HG02759 (cell line): ENCODE results near the gene WDR48.

ENCODE experiments used
- ATAC-seq: cut with Tn5 transposase; IDR thresholded peaks from one replicate; pipeline ENCODE4 v1.9.1; 2021; ENCODE audit warnings: mild to moderate bottlenecking, moderate library complexity; ENCODE audit not compliant: unreplicated experiment

Gene WDR48

DNA sequence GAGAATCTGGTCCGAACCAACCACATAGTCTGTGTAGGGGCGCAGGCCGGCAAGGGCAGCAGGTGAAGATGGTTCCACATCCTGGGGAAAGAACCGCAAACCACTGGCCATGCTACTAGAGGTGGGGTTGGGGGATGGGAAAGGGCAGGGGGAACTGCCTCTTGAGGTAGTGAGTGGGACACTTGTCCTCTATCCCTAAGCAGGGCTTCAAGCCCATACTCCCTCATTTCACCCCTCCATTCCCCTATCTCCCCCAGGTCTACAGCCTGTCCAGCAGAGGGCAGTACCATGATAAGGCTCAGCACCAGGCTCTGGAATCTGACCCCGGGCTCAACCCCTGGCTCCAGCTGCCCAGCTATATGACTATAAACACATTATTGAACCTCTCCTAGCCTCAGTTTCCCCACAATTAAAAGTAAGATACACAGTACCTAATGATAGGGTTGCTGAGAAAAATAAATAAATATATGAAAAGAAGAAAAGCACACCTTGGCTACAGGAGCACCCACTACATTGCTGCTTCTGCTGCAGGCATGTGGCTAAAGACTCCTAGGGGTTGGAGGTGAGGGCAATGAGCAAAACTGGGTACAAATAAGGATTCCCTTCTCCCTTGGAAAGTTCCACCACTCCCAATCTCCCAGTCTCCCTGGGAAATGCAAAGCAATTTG is 49.3 kb downstream of the WDR48 start:
- ATAC-seq: peak; percentile 79

DNA sequence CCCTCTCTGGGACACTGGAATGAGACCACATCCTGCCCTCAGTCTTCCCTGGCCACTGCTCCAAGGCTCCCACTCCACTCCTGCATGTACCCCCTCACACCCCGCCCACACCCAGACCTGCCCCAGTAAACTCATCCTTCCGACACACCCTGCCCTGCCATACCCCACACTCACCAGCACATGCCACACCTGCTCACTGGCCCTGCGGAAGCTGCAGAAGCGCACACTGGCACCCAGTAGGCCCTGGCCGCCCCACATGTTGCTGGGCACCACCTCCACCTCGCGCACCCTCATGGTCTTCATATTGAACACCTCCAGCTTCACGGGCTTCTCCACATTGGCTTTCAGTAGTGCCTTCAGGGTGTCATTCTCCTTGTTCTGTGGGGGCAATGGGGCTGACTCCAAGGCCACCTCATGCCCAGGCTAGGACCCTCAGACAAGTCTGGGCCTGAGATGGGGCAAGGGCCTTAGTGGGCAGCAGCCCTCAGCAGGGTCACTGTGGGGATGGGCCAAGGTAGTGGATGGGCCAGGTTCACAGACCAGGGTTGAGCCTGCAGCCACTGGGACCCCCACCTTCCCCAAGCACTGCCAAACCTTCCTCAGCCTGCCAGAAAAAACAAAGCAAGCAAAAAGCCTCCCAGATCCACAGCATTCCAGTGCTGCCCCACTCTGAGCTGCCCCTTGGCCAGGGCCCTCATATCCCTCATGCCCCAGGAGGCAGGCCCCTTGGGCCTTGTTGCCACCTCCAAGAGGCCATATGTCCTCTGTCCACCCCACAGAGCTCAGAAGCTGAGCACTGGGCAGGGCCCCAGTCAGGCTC is 50.9 kb downstream of the WDR48 start:
- ATAC-seq: no peak

DNA sequence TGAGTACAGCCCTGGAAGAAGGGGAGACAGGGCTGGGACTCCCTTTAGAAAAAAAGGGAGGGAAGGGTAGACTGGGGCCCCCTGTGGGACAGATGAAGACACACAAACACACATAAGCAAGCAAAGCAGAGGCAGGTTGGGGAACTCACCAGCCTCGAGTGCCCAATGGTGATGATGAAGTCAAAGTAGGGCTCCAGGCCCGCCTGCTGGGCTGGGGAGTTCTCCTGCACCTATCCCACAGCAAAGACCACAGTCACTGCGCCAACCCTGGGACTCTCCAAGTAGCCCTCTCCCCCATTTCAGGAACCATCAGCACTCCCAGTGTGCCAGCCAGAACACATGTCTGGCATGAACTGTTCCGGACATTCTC is 51.5 kb downstream of the WDR48 start:
- no peak for ATAC-seq

DNA sequence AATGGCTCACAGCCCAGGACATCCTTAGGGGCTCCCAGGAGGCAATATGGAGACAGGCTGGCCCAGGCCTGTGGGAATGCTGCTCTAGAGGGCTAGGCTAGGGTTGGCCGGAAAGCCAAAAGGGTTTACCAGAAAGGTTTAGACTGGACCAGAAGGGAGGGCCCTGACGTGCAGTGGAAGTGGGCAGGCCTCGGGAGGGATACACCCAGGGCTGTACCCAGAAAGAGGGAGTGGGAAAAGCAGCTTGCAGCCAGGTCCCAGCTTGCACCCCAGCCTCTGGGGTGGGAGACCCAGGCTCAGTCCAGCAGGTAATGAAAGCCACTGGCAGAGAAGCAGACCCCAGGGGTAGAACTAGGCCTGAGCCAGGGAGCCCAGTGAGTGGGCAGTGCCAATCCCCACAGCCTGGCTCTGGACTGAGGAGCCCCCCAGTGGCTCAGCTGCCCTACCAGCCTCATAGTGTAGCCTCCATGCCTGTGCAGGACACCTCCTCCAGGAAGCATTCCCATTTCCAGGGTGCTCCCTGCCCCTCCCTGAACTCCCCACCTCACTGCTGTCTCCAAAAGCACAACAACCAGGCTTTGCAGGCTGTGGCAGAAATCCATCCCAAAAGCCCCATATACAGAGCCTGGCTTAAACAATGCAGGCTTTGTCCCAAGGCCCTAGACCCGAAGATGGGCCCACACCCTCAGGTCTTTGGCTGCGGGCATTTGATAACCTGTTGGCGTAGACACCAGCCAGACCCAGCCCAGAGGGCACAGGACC is 52.2 kb downstream of the WDR48 start:
- ATAC-seq: no peak

DNA sequence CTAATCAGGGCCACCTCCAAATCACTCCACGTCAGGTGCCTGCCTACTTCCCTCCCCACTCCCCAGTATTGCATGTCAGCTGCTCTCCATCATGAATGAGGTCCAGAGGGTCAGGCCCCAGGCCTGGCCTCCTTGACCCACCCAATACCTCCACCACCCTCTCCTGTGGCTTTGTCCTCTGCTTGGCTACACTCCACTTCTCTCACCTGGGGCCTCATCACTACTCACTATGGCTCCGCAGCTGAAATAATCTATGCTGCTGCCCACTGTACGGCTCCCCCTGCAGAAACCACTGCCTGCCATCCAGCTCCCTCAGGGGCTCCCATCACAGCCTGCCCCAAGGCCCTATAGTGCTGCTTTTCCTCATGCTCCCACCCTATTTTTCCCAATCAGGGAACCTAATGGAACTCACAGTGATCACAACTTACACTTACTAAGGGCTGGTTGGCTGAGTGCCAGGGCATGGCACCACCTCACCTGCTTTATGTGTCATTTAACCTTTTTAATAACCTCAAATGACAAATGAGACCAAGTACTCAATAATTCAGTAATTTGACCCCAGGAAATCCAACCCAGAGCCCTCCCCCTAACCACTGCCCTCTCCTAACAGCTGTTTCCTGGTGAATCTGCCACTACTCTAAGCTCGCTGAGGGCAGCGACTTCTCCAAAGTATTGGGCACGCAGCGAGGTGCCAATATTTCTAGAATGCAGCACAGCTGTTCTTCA is 53.3 kb downstream of the WDR48 start:
- no peak for ATAC-seq

DNA sequence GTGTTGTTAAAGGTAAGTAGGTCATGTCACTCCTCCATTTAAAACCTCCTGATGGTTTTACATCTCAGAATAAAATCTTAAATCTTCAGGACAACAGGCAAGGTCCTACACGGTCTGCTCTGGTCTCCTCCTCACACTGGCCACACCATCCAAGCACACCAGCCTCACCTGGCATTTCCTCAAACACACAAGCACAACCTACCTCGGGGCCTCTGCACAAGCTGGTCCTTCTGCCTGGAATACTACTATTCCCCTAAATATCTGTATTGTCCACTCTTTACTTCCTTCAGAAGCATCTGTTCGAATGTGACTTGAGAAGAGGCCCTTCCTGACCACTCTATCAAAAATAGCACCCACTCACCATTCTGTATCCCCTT is 53.9 kb downstream of the WDR48 start:
- no peak for ATAC-seq

DNA sequence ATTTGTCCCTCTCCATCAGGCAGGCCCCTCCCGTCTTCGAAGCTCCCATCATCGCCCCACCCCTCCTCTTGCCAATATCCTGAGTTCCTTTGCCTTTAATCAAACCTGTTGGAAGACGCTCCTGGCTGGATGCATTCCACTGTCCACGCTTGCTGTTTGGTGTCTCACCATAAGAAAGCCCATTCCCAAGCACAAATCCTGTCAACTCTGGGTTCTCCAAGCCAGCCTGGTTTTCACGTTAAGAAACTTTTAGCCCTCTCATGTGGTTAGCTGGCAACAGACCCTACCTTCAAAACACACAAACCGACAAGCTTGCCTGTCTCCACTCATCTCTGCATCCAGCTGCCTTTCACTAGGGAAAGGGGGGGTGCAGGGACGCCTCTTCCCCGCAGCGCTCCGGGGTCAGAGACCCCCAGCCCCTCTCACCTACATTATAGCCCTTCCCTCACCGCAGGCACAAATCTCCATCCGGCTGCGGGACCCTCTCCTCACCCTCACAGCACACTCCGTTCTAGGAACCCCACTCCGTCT is 54.5 kb downstream of the WDR48 start:
- ATAC-seq: no peak

DNA sequence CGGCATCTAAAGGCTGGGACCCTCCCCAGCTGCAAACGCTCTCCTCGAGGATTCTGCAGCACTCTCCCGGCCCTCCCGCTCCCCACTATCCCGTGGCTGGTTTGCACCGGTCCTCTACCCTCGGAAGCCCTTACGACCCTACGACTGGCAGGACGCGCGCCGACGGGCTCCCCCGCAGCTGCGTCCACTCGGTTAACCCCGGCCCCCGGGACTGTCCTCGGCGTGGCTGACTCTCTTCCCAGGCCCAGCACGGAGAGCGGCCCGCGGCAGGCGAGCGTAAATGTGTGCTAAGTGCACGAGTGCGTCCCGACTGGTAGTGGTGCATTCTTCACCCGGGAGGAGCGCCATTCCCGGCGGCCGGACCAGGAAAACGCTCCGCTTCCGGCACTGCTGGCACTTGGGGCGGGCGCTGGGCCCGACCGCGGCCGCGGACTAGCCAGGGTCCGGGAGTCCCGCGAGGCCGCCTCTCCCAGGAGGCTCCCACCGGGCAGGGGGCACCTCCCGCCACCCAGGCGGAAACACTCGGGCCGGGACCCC is 55.1 kb downstream of the WDR48 start:
- ATAC-seq: peak; percentile 13

DNA sequence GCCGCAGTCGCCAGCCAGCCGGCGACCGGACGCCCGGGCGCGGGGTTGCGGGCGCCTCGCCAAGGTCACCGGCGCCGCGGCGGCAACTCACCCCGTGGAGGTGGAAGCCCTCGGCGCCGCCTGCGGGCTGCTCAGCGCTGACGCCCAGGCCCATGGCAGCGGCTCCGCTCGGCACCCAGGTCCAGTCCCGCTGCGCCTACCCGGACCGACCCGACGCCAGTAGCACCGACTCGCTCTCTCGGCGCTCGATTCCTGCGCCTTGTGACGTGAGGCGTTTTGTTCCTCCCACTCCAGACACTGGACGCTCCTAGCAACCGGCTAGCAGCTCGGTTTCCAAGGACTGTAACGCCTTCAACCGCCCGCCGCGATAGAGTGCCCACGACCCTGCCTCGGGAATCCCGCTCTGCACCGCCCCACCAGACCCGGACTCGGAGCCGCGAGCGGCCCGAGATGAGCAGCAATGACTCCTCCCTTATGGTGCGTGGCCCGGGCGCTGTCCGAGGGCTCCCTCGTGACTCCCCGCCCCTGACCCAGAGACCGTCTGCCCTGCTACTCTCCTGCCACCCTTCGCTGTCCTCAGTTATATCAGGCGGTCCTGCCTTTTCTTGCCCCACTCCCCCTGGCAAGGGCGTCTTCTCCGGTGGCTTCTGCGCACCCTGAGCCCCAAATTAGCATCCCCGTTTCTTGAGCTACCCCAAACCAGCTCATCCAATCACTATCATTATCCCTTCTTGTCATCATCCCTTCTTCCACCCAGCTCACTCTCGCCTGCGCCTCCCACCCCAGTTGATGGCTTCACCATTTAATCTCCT is 55.8 kb downstream of the WDR48 start, which contains the start of the genes GORASP1 and TTC21A:
TSS of gene GORASP1 (minus strand) at position 240 of the 812 bp plus-strand sequence. CDS start at position 154, 86 bp downstream.
TSS of gene TTC21A (plus strand) at position 293 of the 812 bp plus-strand sequence. CDS start at position 451, 158 bp downstream.
- ATAC-seq: peak; percentile 60

DNA sequence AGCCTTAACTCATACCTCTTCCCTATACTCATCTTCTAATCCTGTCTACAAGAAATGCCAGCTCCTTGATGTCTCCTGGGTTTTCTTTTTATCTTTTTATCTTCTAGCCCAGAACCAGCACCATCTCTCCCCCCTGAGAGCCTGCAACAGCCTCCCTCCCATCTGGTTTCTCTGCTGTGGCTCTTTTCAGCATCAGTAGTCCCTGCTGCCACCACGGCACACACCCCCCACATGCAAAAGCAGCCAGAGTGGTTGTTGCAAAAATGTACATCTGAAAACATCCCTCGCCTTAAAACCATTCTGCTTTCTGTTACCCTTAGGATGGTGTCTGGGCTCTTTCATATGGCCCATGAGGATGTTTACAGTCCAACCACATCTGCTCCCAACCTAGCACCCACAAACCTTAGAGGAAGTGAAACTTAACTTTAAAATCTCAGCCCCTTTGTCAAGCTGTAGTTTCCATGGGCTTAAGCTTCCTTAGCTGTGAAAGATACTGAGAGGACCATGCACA is 56.4 kb downstream of the WDR48 start:
- ATAC-seq: peak; percentile 74

DNA sequence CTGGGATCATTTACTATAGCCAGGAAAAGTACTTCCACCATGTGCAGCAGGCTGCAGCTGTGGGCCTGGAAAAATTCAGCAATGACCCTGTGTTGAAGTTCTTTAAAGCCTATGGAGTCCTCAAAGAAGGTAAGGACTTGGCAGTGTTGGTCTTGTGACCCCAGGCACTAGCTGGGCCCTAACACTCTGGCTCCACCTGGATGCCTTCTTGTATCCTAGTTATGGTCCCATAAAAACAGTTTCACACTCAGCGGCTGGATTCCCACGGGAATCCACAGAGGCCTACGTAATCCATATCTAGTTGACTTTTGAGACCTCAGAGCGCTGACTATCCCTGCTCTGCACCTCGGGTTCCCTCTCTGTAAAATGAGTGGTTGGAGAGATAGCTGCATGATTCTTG is 57.3 kb downstream of the WDR48 start:
- ATAC-seq: no peak

DNA sequence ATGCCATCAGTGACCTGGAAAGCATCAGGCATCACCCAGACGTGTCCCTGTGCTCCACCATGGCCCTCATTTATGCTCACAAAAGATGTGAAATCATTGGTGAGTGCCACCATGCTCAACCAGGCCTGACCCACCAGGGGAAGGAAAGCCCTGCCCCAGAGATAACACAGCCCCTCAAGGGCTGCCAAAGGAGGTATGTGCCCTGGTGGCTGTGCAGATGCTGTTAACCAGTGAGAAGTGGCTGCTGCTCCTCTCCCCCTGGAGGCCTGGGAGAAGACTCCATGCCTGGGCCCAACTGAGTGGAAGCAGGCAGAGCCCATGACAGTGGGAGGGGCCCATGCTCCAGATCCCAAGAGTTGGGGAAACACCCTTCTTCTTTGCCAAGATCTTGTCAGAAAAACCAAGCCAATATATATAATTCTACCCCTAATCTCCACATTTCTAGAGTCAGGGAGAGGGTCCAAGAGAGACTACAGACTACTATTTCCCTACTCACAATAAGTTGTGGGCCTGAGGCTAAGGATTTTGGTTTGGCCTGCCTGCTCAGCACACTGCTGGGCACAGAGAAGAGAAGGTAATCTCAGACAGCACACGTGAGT is 58.3 kb downstream of the WDR48 start:
- ATAC-seq: no peak

DNA sequence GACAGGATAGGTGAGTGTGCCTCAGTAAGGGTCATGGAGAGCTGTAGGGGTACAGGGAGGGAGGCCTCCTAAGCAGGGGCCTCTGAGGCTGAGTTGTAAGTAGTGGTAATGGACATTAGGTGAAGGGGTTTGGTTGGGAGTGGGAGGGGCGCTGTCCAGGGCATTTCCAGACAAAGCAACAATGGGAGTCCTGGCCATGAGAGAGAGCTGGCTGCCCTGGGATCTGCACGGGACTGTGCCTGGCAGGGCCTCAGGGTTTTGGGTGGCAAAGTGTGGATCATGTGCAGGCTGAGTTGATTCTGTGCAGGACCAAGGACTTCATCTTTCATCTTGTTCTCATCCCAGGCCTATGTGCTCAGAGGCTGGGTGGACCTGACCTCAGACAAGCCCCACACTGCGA is 60.3 kb downstream of the WDR48 start:
- no peak for ATAC-seq

DNA sequence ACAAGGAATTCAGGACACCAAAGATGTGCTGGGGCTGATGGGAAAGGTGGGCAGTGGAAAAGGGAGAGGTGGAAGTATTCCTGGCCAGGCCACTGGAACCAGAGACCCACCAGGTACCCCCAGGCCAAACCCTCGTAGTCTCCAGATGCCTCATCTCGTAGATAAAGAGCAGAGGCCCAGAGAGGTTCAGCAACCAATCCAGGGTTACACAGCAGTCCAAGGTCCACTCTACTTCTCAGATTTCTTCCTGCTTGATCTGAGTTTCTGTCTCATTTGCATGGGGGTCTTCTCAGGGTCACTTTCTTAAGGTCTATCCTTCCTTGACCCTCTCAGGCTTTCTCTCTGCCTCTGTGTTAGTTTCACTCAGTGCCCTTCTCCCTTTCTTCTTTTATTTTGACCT is 60.7 kb downstream of the WDR48 start:
- no peak for ATAC-seq

DNA sequence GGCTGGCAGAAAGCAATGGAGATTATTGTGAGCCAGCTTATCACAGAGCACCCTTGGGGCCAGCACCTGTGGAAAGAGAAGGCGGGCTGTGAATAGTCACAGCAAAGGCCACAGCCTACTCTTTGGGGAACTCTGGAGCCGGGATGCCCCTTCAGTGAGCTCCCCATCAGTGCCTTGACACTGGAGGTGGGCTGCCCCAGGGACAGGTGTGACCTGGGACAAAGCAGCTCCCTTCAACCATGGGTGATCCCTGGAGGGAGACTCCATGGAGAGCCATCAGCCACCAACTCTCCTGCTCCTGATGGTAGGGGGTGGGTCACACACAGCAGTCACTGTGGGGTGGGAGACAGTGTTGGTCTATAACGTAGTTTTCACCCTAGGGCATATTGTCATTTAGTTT is 61.5 kb downstream of the WDR48 start:
- ATAC-seq: no peak

DNA sequence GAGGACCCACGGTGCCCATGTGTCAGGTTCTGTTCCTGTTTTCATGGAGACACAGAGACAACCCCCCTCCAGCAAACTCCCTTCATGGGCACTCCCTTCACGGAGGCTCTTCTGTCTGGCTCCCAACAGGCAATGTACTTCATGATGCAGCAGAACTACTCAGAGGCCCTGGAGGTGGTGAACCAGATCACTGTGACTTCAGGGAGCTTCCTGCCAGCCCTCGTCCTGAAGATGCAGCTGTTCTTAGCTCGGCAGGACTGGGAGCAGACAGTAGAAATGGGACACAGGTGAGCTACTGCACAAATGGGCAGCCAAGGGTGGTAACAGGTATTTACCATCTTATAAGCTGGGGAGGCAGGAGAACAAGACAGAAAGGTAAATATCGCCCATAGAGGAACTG is 62.6 kb downstream of the WDR48 start:
- no peak for ATAC-seq

DNA sequence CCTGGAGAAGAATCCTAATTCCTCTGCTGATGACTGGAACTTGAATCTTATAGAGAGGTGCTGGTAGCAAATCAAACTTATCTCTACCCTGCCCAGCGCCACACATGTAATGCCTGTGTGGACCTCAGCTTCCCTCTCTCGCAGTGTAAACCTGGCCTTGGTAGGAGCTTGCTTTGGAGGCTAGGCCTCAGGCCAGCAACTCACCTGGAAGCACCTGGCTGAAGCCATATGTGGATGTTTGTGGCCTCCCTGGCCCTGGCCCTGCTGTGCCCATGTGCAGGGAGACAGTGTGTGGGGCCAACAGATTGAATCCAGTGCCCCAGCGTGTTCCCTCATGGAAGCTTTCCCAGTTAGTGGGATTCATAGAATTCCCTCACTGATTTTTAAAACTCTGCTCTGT is 64.1 kb downstream of the WDR48 start:
- no peak for ATAC-seq

DNA sequence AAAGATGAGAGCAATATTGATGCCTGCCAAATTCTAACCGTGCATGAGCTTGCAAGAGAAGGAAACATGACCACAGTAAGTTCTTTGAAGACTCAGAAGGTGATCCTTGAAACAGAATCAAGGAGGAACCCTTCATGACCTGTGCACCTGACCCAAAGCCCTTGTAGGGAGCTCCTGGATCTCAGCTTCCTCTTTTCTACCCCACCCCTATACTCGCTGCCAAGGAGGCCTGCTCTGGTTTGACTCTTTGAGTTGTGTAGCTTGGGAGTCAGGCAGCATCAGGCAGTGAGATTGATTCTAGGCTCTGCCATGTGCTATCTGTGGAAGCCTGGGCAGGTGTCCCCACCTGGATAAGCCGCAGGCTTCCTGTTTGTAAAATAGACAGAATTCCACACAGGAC is 66.3 kb downstream of the WDR48 start:
- no peak for ATAC-seq
